HG02885 (cell line): Measurements from ENCODE around the gene PTX3.

Experiments
- ATAC-seq: cut with Tn5 transposase; IDR thresholded peaks from one replicate; pipeline ENCODE4 v1.9.1; 2021; ENCODE audit warnings: mild to moderate bottlenecking; ENCODE audit not compliant: unreplicated experiment, poor library complexity

Gene PTX3

GRCh38 chr3:157436583-157437291 is at the start of gene PTX3:
PTX3 (plus strand) TSS chr3:157436850; CDS start chr3:157436934, 84 bp downstream.
- no peak for ATAC-seq

GRCh38 chr3:157387708-157388435 is 48.8 kb upstream of the PTX3 start:
- no peak for ATAC-seq

- ATAC-seq, result no peak
Observed at GRCh38 chr3:157388976-157389375, 47.7 kb upstream of the PTX3 start.

- no peak for ATAC-seq
Observed at GRCh38 chr3:157390713-157391515, 45.7 kb upstream of the PTX3 start.

GRCh38 chr3:157392104-157392503 is 44.5 kb upstream of the PTX3 start:
- no peak for ATAC-seq

GRCh38 chr3:157393113-157393512 is 43.5 kb upstream of the PTX3 start:
- no peak for ATAC-seq

- no peak for ATAC-seq
Observed at GRCh38 chr3:157394411-157394810, 42.2 kb upstream of the PTX3 start.

- no peak for ATAC-seq
Observed at GRCh38 chr3:157398598-157398997, 38.1 kb upstream of the PTX3 start.

- ATAC-seq, result no peak
Observed at GRCh38 chr3:157404381-157404780, 32.3 kb upstream of the PTX3 start.

GRCh38 chr3:157405457-157405856 is 31.2 kb upstream of the PTX3 start:
- ATAC-seq, result no peak

- no peak for ATAC-seq
Observed at GRCh38 chr3:157406394-157406793, 30.3 kb upstream of the PTX3 start.

- no peak for ATAC-seq
Observed at GRCh38 chr3:157407769-157408168, 28.9 kb upstream of the PTX3 start.

GRCh38 chr3:157408499-157409149 is 28.0 kb upstream of the PTX3 start:
- ATAC-seq, result no peak

GRCh38 chr3:157409516-157409915 is 27.1 kb upstream of the PTX3 start:
- no peak for ATAC-seq

- ATAC-seq, result no peak
Observed at GRCh38 chr3:157410945-157411344, 25.7 kb upstream of the PTX3 start.

- ATAC-seq, result no peak
Observed at GRCh38 chr3:157412323-157412855, 24.3 kb upstream of the PTX3 start.

GRCh38 chr3:157414861-157415260 is 21.8 kb upstream of the PTX3 start:
- no peak for ATAC-seq

GRCh38 chr3:157416347-157417087 is 20.1 kb upstream of the PTX3 start:
- no peak for ATAC-seq

- ATAC-seq, result no peak
Observed at GRCh38 chr3:157417247-157417646, 19.4 kb upstream of the PTX3 start.

GRCh38 chr3:157418104-157418503 is 18.5 kb upstream of the PTX3 start:
- ATAC-seq, result no peak
